NK-92 treated with Interleukin-12 subunit alpha and Interleukin-12 subunit beta, amount 100 ng/mL, for 24 hours (cell line): ENCODE data around the gene LRRC74B.

Source experiments
- DNase-seq: peaks from one replicate; lab custom pipeline; 2025; lab: John Stamatoyannopoulos, UW

The LRRC74B gene

DNA sequence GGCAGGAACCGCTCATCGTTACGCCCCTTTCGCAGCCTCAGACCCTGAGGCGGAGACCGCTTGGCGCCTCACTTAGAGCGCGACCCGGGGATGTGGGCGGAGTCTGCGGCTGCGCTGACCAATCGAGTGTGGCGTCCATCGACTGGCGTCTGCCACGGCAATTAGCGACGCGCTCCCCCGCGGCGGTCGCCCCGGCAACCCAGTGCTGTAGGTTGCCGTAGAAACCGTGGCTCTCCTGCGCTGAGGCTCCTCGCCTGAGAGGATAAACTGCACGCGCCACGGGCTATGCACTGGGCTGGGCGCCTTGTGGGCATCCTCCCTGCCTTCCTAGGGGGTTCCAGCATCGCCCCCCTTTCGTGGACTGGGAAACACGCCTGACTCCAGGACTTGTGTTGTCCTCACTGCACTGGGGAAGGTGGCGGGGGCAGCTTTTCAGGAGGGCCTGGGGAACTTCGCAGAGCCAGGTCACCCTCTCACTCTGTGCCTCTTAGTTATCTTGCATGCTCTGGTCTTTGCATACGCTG lies 31.5 kb upstream of the LRRC74B start:
- DNase-seq = no peak

DNA sequence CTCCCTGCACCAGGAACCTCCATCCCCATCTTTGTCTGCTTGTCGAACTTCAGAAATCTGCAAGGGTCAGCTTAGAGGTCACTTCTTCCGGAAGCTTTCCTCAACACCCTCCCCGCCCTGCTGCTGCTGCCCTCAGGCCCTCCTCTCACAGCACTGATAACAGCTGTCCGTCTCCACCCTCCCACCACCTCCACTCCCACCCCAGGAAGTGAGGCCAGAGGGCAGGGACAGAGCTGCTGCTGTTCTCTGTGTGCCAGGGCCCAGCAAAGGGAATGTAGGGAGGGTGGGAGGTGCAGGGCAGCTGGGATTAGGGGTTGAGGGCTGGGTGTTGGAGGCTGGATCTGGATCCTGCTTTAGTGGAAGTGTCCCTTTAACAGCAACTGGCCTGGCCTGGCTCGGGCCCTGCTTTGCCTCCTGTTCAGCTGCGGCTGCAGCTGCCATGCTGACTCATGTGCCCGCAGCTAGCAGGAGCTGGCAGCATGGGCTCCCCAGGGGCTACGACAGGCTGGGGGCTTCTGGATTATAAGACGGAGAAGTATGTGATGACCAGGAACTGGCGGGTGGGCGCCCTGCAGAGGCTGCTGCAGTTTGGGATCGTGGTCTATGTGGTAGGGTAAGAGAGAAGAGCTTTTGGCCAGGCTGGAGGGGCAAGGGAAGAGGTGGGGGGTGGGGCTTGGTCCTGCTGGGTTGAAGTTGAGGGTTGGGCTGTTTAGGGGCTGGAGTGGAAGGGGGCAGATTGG lies 30.9 kb upstream of the LRRC74B start, which contains the start of gene P2RX6:
P2RX6 (plus strand) TSS at position 440 of the 740 bp plus-strand sequence; CDS start at position 450, 10 bp downstream.
- no peak for DNase-seq

DNA sequence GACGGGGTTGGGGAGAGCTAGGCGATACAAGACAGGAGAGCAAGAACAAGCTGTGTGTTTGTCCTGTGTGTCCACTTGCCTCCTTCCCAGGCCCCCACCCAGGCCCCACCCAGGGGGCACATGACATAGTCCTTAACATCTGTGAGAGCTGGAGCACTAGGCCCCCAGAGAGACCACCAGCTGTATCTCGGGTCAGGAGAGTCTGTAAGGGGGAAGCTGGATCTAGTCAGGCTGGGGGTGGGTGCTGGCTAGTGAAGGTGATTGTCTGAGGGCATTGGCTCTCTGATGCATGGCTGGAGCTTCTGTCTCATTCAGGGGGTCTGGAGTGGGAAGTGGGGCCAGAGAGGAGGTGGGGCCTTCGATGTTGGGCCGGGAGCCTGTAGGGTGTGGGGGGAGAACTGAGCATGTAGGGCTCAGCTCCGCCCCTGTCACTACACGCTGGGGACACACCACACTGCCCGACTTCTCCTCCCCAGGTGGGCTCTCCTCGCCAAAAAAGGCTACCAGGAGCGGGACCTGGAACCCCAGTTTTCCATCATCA lies 30.2 kb upstream of the LRRC74B start:
- DNase-seq = no peak

DNA sequence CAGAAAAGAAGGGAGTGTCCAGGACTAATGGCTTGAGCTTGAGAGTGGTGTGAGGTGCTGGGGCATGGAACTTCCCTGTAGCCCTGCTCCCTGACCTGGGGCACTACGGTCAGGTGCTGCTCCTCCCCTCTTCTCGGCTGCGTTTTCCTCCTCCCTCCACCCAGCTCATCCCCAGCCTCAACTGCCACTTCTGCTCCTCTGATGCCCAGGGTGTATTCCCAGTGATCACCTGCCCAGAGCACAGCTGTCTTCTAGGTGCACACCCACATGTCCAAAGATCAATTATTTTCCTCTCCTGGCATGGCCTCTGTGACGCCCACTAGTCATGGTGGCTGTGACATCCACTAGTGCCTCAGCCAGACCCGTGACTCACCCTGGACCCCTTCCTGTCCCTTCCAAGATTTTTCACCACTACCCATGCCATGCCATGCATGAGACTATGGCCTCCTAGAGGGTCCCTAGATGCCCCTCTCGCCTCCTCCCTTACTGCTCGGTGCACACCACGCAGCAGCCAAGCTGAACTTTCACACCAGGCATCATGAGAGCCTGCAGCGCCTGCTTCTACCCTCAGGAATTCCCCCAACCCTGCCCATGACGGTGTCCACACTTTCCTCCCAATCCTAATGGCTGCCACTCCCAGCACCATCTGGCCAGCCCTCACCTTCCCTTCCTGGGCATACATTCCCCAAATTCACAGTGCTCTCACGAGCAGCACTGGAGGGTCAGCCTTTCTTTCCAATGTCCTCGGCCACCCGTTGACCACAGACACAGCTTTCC lies 28.9 kb upstream of the LRRC74B start:
- DNase-seq = no peak

DNA sequence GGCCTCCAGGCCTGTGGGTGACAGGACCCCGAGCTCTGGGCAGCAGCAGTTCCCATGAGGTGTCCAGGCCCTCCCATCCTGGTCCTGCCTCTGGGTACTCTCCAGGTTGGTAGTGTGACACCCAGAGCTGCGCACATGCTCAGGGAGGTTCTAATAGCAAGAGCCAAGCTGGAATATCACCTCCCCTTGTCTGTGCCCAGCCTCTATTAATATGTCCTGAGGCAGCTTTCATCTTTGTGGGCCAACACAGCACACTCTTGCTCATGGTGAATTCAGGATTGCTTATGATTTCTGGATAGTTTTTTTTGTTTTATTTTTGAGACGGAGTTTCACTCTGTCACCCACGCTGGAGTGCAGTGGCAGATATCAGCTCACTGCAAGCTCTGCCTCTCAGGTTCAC lies 27.4 kb upstream of the LRRC74B start:
- DNase-seq = no peak

DNA sequence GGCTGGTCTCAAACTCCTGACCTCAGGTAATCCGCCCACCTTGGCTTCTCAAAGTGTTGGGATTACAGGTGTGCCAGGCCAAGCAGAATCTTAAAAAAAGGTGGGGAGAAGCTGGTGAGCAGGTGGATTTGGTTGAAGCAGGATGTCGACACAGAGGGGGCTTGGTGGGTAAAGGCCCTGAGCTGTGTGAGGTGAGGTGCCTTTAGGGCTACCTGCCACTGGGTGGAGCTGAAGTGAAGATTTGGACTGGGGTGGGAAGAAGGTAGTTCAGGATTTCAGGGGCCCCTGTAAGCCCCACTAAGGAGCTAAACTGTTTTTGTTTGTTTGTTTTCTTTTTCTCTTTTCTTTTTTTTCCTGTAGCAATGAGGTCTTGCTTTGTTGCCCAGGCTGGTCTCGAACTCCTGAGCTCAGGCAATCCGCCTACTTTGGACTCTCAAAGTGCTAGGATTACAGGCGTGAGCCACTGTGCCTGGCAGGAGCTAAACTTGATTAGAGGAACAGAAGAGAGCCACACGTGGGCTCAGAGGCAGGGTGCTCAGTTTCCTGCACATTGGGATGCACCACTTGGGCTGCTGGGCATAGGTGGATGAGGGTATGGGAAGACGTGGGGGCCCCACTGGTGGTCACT lies 24.8 kb upstream of the LRRC74B start:
- no peak for DNase-seq

DNA sequence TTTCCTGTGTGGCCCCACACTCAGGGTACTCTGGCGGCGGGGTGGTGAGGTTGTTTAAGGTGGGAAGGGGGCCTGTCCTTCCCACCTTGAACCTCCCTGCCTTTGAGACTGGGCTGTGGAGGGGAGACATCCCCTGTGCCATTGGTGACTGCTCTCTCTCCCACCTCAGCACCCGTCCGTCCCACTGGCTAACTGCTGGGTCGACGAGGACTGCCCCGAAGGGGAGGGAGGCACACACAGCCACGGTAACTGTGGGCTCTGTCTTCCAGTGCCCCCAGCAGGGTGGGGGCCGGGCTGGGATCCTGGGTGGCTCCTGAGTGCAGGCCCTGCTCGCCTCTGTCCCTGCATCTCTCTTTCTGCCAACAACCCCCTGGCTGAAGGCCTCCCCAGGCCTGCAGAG lies 23.2 kb upstream of the LRRC74B start:
- DNase-seq = no peak

DNA sequence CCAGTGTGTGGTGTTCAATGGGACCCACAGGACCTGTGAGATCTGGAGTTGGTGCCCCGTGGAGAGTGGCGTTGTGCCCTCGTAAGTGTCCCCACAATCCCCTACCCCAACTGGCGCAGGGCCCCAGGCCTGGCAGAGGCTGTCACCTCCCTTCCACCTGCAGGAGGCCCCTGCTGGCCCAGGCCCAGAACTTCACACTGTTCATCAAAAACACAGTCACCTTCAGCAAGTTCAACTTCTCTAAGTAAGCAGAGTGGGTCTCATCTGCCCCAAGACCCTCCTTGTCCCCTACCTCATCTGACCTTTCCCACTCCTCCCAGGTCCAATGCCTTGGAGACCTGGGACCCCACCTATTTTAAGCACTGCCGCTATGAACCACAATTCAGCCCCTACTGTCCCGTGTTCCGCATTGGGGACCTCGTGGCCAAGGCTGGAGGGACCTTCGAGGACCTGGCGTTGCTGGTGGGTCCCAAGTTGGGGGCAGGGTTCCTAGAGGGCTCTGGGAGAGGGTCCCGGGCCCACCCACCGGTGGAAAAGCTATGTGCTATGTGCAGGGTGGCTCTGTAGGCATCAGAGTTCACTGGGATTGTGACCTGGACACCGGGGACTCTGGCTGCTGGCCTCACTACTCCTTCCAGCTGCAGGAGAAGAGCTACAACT lies 22.7 kb upstream of the LRRC74B start:
- DNase-seq = no peak

DNA sequence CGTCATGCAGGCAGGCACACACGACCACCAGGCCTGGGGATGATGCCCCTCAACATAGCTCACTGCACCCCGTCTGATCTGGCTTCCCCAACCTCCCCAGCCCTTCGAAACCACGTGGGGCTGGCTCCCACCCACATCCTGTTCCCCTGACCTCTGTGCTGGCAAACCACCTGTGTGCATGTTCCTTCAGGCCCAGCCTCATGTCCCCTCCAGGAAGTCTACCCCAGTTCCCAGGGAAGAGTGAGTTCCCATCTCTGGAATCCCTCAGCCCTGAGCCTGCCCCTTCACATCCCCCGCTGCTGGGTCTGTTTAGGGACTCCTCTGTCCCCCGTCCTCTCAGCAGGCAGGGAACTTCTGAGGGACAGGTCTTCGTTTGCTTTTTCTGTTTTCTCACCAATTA lies 20.5 kb upstream of the LRRC74B start:
- DNase-seq = peak; percentile 21

DNA sequence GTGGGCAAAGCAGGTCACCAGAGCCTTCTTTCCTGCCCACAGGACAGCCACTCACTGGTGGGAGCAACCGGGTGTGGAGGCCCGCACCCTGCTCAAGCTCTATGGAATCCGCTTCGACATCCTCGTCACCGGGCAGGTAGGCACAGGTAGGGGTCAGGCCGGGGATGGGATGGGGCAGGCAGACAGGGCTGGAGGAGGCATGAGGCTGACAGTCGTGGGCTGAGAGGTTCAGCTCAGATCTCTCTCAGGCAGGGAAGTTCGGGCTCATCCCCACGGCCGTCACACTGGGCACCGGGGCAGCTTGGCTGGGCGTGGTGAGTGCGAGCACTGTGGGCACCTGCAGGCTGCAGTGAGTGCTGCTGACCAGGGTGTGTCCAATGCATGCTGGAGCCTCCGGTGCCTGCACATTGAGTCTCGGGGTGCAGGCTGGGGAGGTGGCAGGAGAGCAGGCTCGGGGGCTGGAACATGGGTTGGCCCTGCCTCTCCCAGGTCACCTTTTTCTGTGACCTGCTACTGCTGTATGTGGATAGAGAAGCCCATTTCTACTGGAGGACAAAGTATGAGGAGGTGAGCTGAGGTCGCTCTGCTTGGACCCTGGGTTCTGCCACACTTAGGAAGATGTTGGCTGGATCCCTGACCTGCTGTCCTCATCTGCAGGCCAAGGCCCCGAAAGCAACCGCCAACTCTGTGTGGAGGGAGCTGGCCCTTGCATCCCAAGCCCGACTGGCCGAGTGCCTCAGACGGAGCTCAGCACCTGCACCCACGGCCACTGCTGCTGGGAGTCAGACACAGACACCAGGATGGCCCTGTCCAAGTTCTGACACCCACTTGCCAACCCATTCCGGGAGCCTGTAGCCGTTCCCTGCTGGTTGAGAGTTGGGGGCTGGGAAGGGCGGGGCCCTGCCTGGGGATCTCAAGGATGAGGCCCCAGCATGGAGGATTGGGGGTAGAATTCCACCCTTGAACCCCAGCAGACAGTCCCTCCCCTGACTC lies 19.7 kb upstream of the LRRC74B start:
- DNase-seq = no peak

DNA sequence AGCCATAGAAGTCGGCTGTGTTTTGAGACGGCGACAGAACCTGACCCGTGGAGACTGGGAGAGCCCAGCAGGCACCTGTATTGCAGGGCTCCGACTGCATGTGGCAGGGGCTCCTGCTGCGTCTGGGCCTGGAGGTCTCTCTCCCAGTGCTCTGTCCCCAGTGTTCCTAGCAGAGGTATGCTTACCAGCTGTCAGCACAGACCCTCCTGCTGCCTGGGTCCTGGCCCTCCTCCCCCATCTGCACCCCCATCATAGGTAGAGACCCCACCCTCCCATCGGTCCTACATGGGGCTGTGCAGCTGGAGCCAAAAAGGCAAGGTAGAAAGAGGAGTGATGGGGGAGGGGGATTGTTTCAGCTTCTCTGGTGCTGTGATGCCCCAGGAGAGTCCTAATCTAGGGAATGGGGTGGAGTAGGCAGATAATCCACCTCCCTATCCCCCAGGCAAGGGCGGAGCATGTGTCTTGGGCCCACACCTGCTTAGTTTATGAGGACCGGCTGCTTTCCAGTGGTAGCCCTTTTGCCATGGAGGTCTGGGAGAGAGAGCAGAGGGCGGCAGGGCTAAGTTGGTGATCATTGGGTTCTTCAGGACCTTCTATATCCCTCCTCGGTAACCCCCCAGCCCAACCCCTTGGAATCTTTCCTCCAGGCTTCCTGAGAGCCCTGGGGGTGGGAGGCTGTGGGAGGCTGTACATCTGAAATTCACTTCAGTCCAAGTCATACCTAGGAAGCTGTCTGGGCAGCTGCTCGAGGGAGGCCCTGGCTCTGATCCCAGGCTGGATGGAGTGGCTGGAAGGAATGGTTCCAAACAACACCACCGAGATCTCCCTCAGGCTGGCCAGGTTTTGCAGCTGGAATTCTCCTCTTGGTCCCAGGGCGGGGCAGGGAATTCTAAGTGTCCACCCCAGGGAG lies 18.7 kb upstream of the LRRC74B start:
- DNase-seq = no peak

DNA sequence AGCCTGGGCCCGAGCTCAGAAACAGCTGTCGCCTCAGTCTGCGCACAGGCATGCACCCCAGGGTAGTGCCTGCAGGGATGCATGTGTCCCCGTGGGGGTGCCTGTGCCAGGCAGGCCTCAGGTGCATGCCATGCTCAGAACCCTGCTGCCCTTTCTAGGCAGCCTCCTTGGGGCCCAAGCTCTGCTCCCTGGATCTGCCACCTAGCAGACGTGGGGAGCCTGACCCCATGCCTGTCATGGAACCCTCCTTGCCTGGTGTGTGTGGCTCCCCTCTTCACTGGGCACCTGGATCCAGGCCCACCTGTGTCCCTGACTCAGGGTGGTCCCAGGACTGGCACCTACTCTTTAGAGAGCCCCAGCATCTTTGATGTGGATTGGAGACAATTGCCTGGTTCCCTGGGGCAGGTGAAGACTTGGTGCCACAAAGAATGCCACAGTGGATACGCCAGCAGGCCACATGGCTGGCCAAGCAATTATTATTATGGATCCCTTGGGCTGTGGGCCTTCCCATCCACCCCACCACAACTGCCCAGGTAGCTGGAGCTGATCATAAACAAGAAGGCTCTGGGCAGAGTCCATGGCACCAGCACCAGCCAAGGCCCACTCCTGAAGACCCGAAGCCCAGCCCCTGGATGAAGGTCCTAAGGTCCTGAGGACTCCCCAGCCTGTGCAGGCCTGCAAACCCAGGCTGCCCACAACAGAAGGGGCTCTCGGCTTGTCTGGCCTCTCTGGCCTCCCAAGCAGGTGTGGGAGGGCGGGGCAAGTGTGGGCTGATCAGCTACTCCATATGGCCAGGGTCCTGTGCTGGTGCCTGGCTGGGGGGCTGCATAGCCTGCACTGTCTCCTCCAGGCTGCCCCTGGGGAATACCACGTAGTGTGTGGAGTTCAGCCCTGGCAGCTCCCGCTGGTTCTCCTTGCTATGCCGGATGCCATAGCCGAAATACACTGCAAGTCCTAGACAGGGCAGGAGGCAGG lies 17.2 kb upstream of the LRRC74B start:
- DNase-seq = no peak

DNA sequence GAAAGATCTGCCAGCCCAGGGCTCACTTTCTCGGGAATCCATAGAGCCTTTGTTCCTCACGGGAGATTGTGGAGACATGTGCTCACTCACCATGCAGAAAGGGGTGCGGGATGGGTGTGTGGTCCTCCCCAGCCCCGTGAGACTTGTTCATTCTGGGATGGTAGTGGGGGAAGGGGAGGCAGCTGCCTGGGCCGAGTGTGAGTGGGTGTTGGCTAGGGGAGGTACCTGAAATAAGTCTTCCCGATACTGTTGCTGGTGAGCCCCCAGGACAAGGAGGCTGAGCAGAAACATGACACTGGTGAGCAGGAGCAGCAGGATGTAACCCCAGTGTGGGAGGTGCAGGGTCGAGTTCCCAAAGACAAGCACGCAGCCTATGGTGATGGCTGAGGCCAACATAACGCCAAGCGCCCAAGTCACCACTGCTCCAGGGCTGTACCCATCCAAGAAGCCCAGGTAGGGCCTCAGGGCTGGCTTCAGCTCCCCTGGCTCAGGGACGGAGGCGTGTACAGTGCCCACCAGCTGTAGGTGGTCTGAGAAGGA lies 16.2 kb upstream of the LRRC74B start:
- DNase-seq = no peak

DNA sequence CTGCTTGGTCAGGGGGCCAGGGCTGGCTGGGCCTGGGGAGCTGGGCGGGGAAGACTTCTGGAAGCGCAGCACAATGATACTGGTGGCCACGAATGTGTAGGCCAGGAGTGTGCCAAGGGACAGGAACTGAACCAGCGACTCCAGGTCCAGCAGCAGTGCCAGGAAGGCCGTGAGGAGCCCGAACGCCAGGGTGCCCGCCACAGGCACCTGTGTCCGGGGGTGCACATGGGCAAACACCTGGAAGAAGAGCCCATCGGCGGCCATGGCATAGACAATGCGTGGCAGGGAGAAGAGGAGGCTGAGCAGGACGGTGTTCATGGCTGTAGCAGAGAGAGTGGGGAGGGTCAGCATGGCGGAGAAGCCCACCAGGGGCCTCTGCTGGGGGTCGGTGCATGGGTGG lies 15.7 kb upstream of the LRRC74B start:
- no peak for DNase-seq

DNA sequence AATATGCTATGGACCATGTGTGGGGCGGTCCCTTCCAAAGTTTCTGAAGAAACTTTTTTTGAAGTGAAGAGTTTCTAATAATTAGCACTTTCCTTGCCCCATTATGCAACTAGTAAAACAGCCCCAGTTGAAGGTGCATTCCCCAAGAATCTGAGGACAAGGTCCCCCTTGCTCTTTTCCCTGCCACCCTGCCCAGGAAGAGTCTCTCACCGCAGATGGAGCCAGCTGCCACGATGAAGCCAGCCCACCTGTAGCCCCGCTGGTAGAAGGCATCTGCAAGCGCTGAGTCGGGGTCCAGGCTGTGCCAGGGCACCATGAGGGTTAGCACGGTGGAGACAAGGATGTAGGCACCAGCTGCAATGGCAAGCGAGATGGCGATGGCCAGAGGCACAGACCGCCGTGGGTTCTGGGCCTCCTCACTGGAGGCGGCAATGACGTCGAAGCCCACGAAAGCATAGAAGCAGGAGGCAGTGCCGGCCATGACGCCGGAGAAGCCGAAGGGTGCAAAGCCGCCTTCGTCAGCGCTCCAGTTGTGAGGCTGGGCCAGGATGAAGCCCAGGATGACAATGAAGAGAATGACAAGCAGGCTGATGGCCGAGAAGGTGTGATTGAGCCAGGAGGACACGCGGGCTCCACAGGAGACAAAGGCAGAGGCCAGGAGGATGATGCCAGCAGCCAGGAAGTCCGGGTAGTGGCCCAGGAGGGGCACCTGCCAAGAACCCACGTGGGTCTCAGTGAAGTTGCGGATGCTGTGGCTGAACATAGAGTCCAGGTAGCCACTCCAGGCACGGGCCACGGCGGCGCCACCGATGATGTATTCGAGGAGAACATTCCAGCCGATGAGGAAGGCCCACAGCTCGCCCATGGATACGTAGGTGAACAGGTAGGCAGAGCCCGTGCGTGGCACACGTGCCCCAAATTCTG lies 14.9 kb upstream of the LRRC74B start:
- no peak for DNase-seq

DNA sequence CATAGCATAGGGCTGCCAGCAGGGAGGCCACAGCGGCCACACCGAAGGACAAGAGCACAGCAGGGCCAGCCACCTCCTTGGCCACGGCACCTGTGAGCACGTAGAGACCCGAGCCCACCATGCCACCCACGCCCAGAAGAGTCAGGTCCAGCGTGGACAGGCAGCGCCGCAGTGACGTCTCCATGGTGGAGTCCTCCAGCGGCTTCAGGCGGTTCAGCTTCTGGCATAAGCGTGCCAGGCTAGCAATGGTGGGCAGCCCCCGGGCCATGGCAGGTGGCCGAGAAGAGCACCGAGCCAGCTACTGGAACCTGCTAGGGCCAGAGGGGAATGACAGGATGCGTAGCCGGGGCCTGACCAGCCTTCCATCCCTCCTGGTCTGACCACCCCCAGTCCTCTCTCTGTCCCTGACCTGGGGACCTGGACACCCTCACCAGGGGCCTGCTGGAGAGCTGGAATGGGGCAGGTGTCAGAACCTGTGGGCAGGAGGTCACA lies 14.2 kb upstream of the LRRC74B start:
- DNase-seq = no peak
